CD4-positive, CD25-positive, alpha-beta regulatory T cell (primary cell): Measurements from ENCODE around the gene SRCIN1. TPM values are rescaled to one million over a fixed set of nuclear protein-coding genes. Genes with fewer than 3 reads are reported as not detected.

Experiments
- ATAC-seq, 2 donors: fragments of 150-1000 bp; cut with Tn5 transposase; one replicate each; pipeline ENCODE4 v1.10.0; 2021; ENCODE audit warnings: low read depth in 2 of 2, moderate number of reproducible peaks in 2 of 2, moderate library complexity in 1 of 2
- DNase-seq, 3 donors: peaks; one replicate each; pipeline versions ENCODE4 v3.0.0 to v3.0.0-alpha.2; 2012 to 2022; ENCODE audit warnings: mixed read lengths in 1 of 3
- H3K27ac ChIP-seq: one replicate; pipeline ENCODE4 v1.7.0; 2013; ENCODE audit warnings: mild to moderate bottlenecking, low read length; ENCODE audit not compliant: insufficient read depth, poor library complexity, severe bottlenecking
- H3K27me3 ChIP-seq: one replicate; pipeline ENCODE4 v1.7.0; 2013; ENCODE audit warnings: low read length; ENCODE audit not compliant: control insufficient read depth, insufficient read depth
- H3K36me3 ChIP-seq: one replicate; pipeline ENCODE4 v1.7.0; 2013; ENCODE audit warnings: mild to moderate bottlenecking, low read length, moderate library complexity; ENCODE audit not compliant: control insufficient read depth, insufficient read depth
- H3K4me1 ChIP-seq: 2 replicates; pipeline ENCODE4 v1.7.0; 2013; ENCODE audit warnings: mild to moderate bottlenecking, low read length; ENCODE audit not compliant: insufficient read depth, control insufficient read depth, poor library complexity, severe bottlenecking
- H3K4me3 ChIP-seq: one replicate; pipeline ENCODE4 v1.7.0; 2013; ENCODE audit warnings: low read depth, mild to moderate bottlenecking, low read length, moderate library complexity
- H3K9me3 ChIP-seq, 2 experiments: 1 replicate in 1 of 2; 2 replicates in 1 of 2; pipeline ENCODE4 v1.7.0; 2013; ENCODE audit warnings: low read length in 2 of 2, mild to moderate bottlenecking in 1 of 2, moderate library complexity in 1 of 2; ENCODE audit not compliant: control insufficient read depth in 2 of 2
- H3K27ac Mint-ChIP-seq, 3 donors: one replicate each; pipeline ENCODE4 v1.8.0; 2020 to 2022; ENCODE audit warnings: mild to moderate bottlenecking in 3 of 3, mixed read lengths in 3 of 3, moderate library complexity in 2 of 3
- H3K27me3 Mint-ChIP-seq: one replicate; pipeline ENCODE4 v1.8.0; 2022; ENCODE audit warnings: mild to moderate bottlenecking, mixed read lengths
- H3K36me3 Mint-ChIP-seq: one replicate; pipeline ENCODE4 v1.8.0; 2020; ENCODE audit warnings: mixed read lengths
- H3K4me1 Mint-ChIP-seq, 4 donors: one replicate each; pipeline ENCODE4 v1.8.0; 2020 to 2022; ENCODE audit warnings: mixed read lengths in 4 of 4, mild to moderate bottlenecking in 1 of 4
- H3K4me3 Mint-ChIP-seq, 4 donors: one replicate each; pipeline ENCODE4 v1.8.0; 2020 to 2022; ENCODE audit warnings: mild to moderate bottlenecking in 4 of 4, mixed read lengths in 4 of 4, moderate library complexity in 3 of 4
- H3K9me3 Mint-ChIP-seq, 7 donors: one replicate each; pipeline ENCODE4 v1.8.0; 2020 to 2022; ENCODE audit warnings: mixed read lengths in 7 of 7, mild to moderate bottlenecking in 3 of 7, moderate library complexity in 2 of 7
- polyA plus RNA-seq, 4 donors: library from polyadenylated mRNA; unstranded; fragments of 300-500 nt; fragmentation: Illumina TruSeq; gene quantifications; one replicate each; pipeline ENCODE4 v1.2.3, GENCODE V29; 2021
- total RNA-seq: library from RNA; stranded (reverse); gene quantifications from one replicate; pipeline ENCODE4 v1.2.3, GENCODE V29; 2022

Gene SRCIN1
- total and polyA plus RNA-seq, 5 donors from 2014 or later: not detected

DNA sequence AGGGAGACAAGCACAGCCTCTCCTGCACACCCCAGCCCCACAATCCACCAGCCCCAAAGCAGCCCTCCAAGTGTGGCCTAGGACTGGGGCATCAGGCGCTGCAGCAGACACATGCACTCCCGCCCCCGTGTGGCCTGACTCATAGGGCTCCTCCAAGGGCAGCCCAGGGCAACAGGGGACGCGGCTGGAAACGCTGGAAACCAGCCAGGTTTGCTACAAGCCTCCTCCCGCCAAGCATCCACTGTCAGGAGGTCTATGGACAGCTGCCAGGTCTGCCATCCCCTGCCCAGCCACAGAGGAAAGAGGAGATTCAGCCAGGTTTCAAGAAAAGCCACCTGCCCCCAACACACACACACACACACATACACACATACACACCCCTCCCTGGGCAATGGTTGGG lies 25.8 kb downstream of the SRCIN1 start:
- ATAC-seq (no peak), DNase-seq (no peak)
- Histone ChIP-seq H3K27me3 (peaks cover 32% of the 10 kb centered on the region), H3K4me1 (peaks cover 18% of the 10 kb centered on the region), H3K4me3 (no peak overlapping the region), H3K27ac (no peak overlapping the region), H3K9me3 (no peaks in the 10 kb centered on the region), H3K36me3 (no peaks in the 10 kb centered on the region)
- Mint-ChIP-seq H3K27ac (peak overlapping the region in 1 of 3 donors; percentile 16), H3K4me3 (no peak overlapping the region), H3K27me3 (peaks cover 86% of the 10 kb centered on the region), H3K4me1 (peaks cover 0 to 13% (median 6%) of the 10 kb centered on the region in 4 donors), H3K36me3 (peaks cover 5% of the 10 kb centered on the region), H3K9me3 (no peaks in the 10 kb centered on the region)

- Mint-ChIP-seq H3K4me1 (peaks cover 0 to 7% (median under 1%) of the 10 kb centered on the region in 4 donors), H3K27me3 (peaks cover 86% of the 10 kb centered on the region), H3K4me3 (no peak overlapping the region), H3K27ac (no peak overlapping the region), H3K36me3 (peaks cover 5% of the 10 kb centered on the region), H3K9me3 (peaks cover 0 to 1% (median 0%) of the 10 kb centered on the region in 7 donors)
- Histone ChIP-seq H3K9me3 (no peaks in the 10 kb centered on the region), H3K4me3 (no peak overlapping the region), H3K36me3 (no peaks in the 10 kb centered on the region), H3K27ac (no peak overlapping the region), H3K4me1 (peaks cover 11% of the 10 kb centered on the region), H3K27me3 (peaks cover 36% of the 10 kb centered on the region)
- ATAC-seq (no peak), DNase-seq (no peak)
Observed at GRCh38 chr17:38579083-38579480, 26.7 kb downstream of the SRCIN1 start.

DNA sequence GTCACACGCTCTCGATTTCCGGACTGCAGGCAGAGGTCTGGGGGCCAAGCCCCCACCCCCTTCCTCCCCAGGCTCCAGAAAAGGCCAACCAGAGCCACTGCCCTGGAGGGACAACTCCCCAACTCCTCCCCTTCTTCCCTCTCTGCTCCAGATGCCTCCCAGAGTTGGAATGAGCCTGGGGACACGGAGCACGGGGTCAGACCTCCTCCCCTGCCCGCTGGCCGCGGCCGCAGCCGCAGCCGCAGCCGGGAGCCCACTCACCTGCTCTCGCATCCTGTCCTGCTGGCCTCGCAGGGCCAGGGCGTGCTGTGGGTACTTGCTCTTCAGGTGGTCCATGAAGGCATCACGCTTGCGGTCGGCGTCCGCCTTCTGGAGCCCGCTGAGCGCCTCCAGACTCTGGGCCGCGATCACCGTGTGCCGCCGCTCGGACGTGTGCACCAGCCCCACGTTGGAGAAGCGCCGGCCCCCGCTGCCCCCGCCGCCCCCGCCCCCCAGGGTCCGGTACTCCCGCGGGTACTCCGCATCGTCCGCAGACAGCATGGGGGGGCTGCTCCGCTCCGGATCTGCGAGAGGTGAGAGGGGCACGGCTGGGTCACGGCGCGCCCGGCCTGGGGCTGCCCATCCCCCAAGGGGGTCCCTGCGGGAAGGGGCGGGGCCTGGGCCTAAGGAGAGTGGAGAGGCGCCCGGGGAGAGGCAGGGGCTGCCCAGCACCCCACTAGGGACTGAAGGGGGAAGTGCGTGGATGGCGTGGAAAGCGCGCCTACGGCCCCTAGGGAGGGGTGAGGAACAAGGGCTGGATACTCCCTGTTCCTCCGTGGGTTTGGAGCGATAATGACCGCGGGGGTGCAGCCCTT lies 27.3 kb downstream of the SRCIN1 start:
- peaks cover 0 to 9% (median 0%) of the 10 kb centered on the region in 4 donors for H3K4me1 Mint-ChIP-seq
- H3K4me3 Mint-ChIP-seq: no peak overlapping the region
- H3K27me3 Mint-ChIP-seq: peaks cover 91% of the 10 kb centered on the region
- no peak for DNase-seq
- H3K9me3 Mint-ChIP-seq: peaks cover 0 to 2% (median 0%) of the 10 kb centered on the region in 7 donors
- H3K27me3 ChIP-seq: peaks cover 39% of the 10 kb centered on the region
- H3K4me1 ChIP-seq: peaks cover 10% of the 10 kb centered on the region
- H3K27ac Mint-ChIP-seq: no peak overlapping the region
- H3K9me3 ChIP-seq: no peaks in the 10 kb centered on the region
- peaks cover 5% of the 10 kb centered on the region for H3K36me3 Mint-ChIP-seq
- ATAC-seq: no peak
- H3K27ac ChIP-seq: no peak overlapping the region
- no peaks in the 10 kb centered on the region for H3K36me3 ChIP-seq
- H3K4me3 ChIP-seq: no peak overlapping the region

- Histone ChIP-seq H3K27me3 (peaks cover 44% of the 10 kb centered on the region), H3K4me1 (peaks cover 14% of the 10 kb centered on the region), H3K4me3 (no peak overlapping the region), H3K9me3 (no peaks in the 10 kb centered on the region), H3K27ac (no peak overlapping the region), H3K36me3 (no peaks in the 10 kb centered on the region)
- Mint-ChIP-seq H3K9me3 (peaks cover 0 to 2% (median 0%) of the 10 kb centered on the region in 7 donors), H3K4me1 (peaks cover 0 to 14% (median 0%) of the 10 kb centered on the region in 4 donors), H3K4me3 (no peak overlapping the region), H3K27me3 (peaks cover 89% of the 10 kb centered on the region), H3K27ac (no peak overlapping the region), H3K36me3 (peaks cover 5% of the 10 kb centered on the region)
- DNase-seq (no peak), ATAC-seq (peak in 1 of 2 donors; percentile 13)
Observed at GRCh38 chr17:38577645-38578173, 28.0 kb downstream of the SRCIN1 start.

DNA sequence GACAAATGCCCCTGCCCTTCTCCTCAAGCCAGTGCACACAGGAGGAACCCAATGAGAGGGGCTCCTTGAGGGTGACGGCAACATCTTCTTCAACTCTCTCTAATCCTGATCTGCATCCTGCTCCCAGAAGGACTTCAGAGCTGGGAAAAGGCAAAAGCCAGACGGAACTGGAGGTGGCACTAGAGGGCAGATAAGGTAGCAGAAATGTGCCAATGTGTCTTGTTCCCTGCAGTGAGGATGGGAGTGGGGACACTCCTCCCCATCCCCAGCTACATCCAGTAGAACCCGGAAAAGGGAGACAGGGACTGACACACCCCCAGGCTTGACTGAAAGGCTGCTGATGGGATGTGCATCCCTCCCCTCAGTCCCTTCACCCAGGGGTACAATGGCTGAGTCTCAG lies 28.5 kb downstream of the SRCIN1 start:
- Histone ChIP-seq H3K27ac (no peak overlapping the region), H3K9me3 (no peaks in the 10 kb centered on the region), H3K4me3 (no peak overlapping the region), H3K27me3 (peaks cover 44% of the 10 kb centered on the region), H3K36me3 (no peaks in the 10 kb centered on the region), H3K4me1 (peaks cover 14% of the 10 kb centered on the region)
- H3K4me1 Mint-ChIP-seq: peaks cover 0 to 14% (median 0%) of the 10 kb centered on the region in 4 donors
- H3K27ac Mint-ChIP-seq: no peak overlapping the region
- no peak for ATAC-seq
- peaks cover 0 to 2% (median 0%) of the 10 kb centered on the region in 7 donors for H3K9me3 Mint-ChIP-seq
- H3K36me3 Mint-ChIP-seq: peaks cover 5% of the 10 kb centered on the region
- no peak overlapping the region for H3K4me3 Mint-ChIP-seq
- DNase-seq: no peak
- H3K27me3 Mint-ChIP-seq: peaks cover 85% of the 10 kb centered on the region

DNA sequence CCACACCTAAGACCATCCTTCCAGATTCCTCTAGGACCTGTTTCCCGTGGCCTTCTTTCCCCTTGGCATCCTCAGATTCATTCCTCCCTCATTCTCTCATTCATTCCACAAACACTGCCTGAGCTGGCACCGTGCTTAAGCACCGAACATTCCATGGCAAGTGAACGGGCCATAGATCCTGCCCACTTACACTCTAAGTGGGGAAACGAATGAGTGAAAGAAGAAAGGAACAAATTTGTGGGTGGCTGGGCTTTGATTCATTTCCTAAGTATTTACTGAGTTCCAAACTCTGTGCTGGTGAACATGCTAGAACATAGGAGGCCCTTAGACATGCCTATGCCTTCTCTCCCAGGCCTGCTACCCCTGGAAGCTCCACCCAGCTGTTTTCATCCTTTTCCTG lies 30.0 kb downstream of the SRCIN1 start:
- Histone ChIP-seq H3K36me3 (no peaks in the 10 kb centered on the region), H3K27ac (no peak overlapping the region), H3K4me1 (peaks cover 14% of the 10 kb centered on the region), H3K27me3 (peaks cover 46% of the 10 kb centered on the region), H3K4me3 (no peak overlapping the region), H3K9me3 (no peaks in the 10 kb centered on the region)
- Mint-ChIP-seq H3K9me3 (peaks cover 0 to 2% (median 0%) of the 10 kb centered on the region in 7 donors), H3K36me3 (peaks cover 5% of the 10 kb centered on the region), H3K4me1 (peaks cover 0 to 20% (median 0%) of the 10 kb centered on the region in 4 donors), H3K4me3 (peak overlapping the region in 1 of 4 donors; percentile 39), H3K27ac (no peak overlapping the region), H3K27me3 (peaks cover 89% of the 10 kb centered on the region)
- no peak for ATAC-seq
- DNase-seq: no peak

DNA sequence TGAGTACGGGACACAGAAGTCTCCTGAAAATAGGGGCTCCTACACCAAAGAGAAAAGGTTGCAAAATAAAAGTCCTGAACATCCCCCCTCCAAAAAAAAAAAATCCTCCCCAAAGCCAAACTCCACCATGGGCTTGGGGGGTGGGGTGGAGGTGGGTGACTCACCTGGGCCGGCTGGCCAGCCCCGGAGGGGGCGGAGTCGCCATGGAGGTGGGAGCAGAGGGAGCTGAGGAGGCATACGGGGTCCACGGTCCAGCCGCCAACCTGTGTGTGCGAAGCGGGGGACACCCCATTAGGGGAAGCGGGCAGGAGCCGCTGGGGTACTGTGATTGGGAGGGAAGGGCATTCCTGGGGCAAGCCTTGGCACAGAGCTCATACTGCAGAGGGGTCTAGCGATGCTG lies 31.0 kb downstream of the SRCIN1 start:
- Mint-ChIP-seq H3K27me3 (peaks cover 89% of the 10 kb centered on the region), H3K36me3 (peaks cover 5% of the 10 kb centered on the region), H3K9me3 (peaks cover 0 to 2% (median 0%) of the 10 kb centered on the region in 7 donors), H3K4me1 (peaks cover 0 to 23% (median 0%) of the 10 kb centered on the region in 4 donors), H3K27ac (no peak overlapping the region), H3K4me3 (no peak overlapping the region)
- H3K4me1 ChIP-seq: peaks cover 14% of the 10 kb centered on the region
- no peaks in the 10 kb centered on the region for H3K9me3 ChIP-seq
- H3K27me3 ChIP-seq: peaks cover 41% of the 10 kb centered on the region
- H3K27ac ChIP-seq: no peak overlapping the region
- H3K4me3 ChIP-seq: no peak overlapping the region
- no peaks in the 10 kb centered on the region for H3K36me3 ChIP-seq
- ATAC-seq (no peak), DNase-seq (no peak)
